Tibial artery (tissue), 4 donors: ENCODE measurements around the gene ACADM.
A peak's percentile ranks its signal among the peaks of the same experiment; 100 is the strongest.

Experiments
- DNase-seq, 2 donors: peaks; one replicate each; pipeline ENCODE4 v3.0.0-alpha.2; 2019
- H3K27ac ChIP-seq, 2 donors: fragments of 200-600 bp; sonication (generic) in 1 of 2; 1 replicate in 1 of 2; 2 replicates in 1 of 2; pipeline ENCODE4 v1.5.1; 2018 to 2019; ENCODE audit warnings: mild to moderate bottlenecking in 1 of 2
- H3K27me3 ChIP-seq, 2 donors: fragments of 200-600 bp; sonication (generic) in 1 of 2; one replicate each; pipeline versions ENCODE4 v1.5.1 to v1.6.0; 2016 to 2019
- H3K36me3 ChIP-seq, 3 donors: fragments of 200-600 bp; sonication (generic) in 2 of 3; one replicate each; pipeline ENCODE4 v1.5.1; 2016 to 2019; ENCODE audit warnings: mild to moderate bottlenecking in 2 of 3
- H3K4me1 ChIP-seq, 4 donors: fragments of 200-600 bp; sonication (generic) in 2 of 4; 1 replicate in 3 of 4; 2 replicates in 1 of 4; pipeline ENCODE4 v1.5.1; 2016 to 2019
- H3K4me3 ChIP-seq, 2 donors: fragments of 200-600 bp; sonication (generic) in 1 of 2; 1 replicate in 1 of 2; 2 replicates in 1 of 2; pipeline ENCODE4 v1.5.1; 2018 to 2019; ENCODE audit warnings: mild to moderate bottlenecking in 2 of 2
- H3K9me3 ChIP-seq, 3 donors: fragments of 200-600 bp; sonication (generic) in 1 of 3; one replicate each; pipeline ENCODE4 v1.5.1; 2016 to 2019
- CTCF ChIP-seq, 2 experiments: fragments of 200-600 bp in 1 of 2; fragments of 450-650 bp in 1 of 2; IDR thresholded peaks; one replicate each; pipeline ENCODE4 v1.5.1; 2017 to 2019; ENCODE audit warnings: antibody characterized with exemption in 2 of 2, mild to moderate bottlenecking in 1 of 2, moderate library complexity in 1 of 2
- intact Hi-C: fragments of 100-400 bp; cut with DNase I; formaldehyde crosslinking; loops from one replicate; pipeline ENCODE4 v1.15.0; 2023; ENCODE audit warnings: low total_unique reads

ACADM gene

GRCh38 chr1:75725861-75726361 is 1.4 kb downstream of the ACADM start:
- DNase-seq: no peak
- Histone ChIP-seq H3K27ac (peak overlapping the region; percentile 81 to 93), H3K36me3 (no peaks in the 10 kb centered on the region), H3K27me3 (no peaks in the 10 kb centered on the region), H3K4me3 (peak overlapping the region; percentile 80 to 89), H3K9me3 (no peaks in the 10 kb centered on the region), H3K4me1 (peaks cover 0 to 31% (median 2%) of the 10 kb centered on the region in 4 donors)
- intact Hi-C loops: loop anchor here (2.0 kb wide), 1 partner anchor 59 kb away; no protein-coding TSS in a partner anchor
- TF ChIP-seq CTCF (IDR thresholded peaks at IDR 0.05): no peak

- TF ChIP-seq CTCF (IDR thresholded peaks at IDR 0.05): no peak
- Histone ChIP-seq H3K4me3 (no peak overlapping the region), H3K36me3 (peaks cover 0 to 4% (median under 1%) of the 10 kb centered on the region in 3 donors), H3K27me3 (no peaks in the 10 kb centered on the region), H3K27ac (no peak overlapping the region), H3K9me3 (no peaks in the 10 kb centered on the region), H3K4me1 (peaks cover 0 to 31% (median 2%) of the 10 kb centered on the region in 4 donors)
- no peak for DNase-seq
- intact Hi-C loops: no loop called here
Measured at GRCh38 chr1:75727571-75727970, 3.1 kb downstream of the ACADM start.

GRCh38 chr1:75730432-75730831 is 5.9 kb downstream of the ACADM start:
- H3K27me3 ChIP-seq: no peaks in the 10 kb centered on the region
- peaks cover 0 to 21% (median 2%) of the 10 kb centered on the region in 4 donors for H3K4me1 ChIP-seq
- intact Hi-C loops: no loop called here
- no peak for TF ChIP-seq CTCF (IDR thresholded peaks at IDR 0.05)
- no peak for DNase-seq
- no peak overlapping the region for H3K27ac ChIP-seq
- H3K36me3 ChIP-seq: peaks cover 26 to 33% (median 27%) of the 10 kb centered on the region in 3 donors
- H3K9me3 ChIP-seq: no peaks in the 10 kb centered on the region
- no peak overlapping the region for H3K4me3 ChIP-seq

- Histone ChIP-seq H3K9me3 (no peaks in the 10 kb centered on the region), H3K27ac (no peak overlapping the region), H3K36me3 (peaks cover 33 to 46% (median 37%) of the 10 kb centered on the region in 3 donors), H3K27me3 (no peaks in the 10 kb centered on the region), H3K4me1 (peaks cover 0 to 10% (median 1%) of the 10 kb centered on the region in 4 donors), H3K4me3 (no peak overlapping the region)
- intact Hi-C loops: no loop called here
- TF ChIP-seq CTCF (IDR thresholded peaks at IDR 0.05): no peak
- DNase-seq: no peak
Measured at GRCh38 chr1:75731881-75732280, 7.4 kb downstream of the ACADM start.

GRCh38 chr1:75732703-75733102 is 8.2 kb downstream of the ACADM start:
- Histone ChIP-seq H3K27ac (no peak overlapping the region), H3K27me3 (no peaks in the 10 kb centered on the region), H3K9me3 (no peaks in the 10 kb centered on the region), H3K36me3 (peaks cover 39 to 54% (median 42%) of the 10 kb centered on the region in 3 donors), H3K4me3 (no peak overlapping the region), H3K4me1 (peaks cover 0 to 2% (median 0%) of the 10 kb centered on the region in 4 donors)
- DNase-seq: no peak
- intact Hi-C loops: no loop called here
- TF ChIP-seq CTCF (IDR thresholded peaks at IDR 0.05): no peak

GRCh38 chr1:75733661-75734060 is 9.2 kb downstream of the ACADM start:
- Histone ChIP-seq H3K27ac (no peak overlapping the region), H3K4me1 (no peaks in the 10 kb centered on the region), H3K9me3 (no peaks in the 10 kb centered on the region), H3K36me3 (peaks cover 43 to 64% (median 48%) of the 10 kb centered on the region in 3 donors), H3K4me3 (no peak overlapping the region), H3K27me3 (no peaks in the 10 kb centered on the region)
- DNase-seq: no peak
- no peak for TF ChIP-seq CTCF (IDR thresholded peaks at IDR 0.05)
- intact Hi-C loops: no loop called here
